Measurements from ENCODE around the gene THEM5.

- no peak for TF ChIP-seq POLR2A (IDR thresholded peaks at IDR 0.05; ENCODE audit: low read depth, low read length)
- TF ChIP-seq POLR2AphosphoS5 (IDR thresholded peaks at IDR 0.05; ENCODE audit: low read depth, low read length) = no peak
- no peak for TF ChIP-seq TAF1 (IDR thresholded peaks at IDR 0.05; ENCODE audit: borderline replicate concordance, low read depth, low read length)
Observed at GRCh38 chr1:151817353-151817730, 36.2 kb downstream of the THEM5 start.

All from GM12892 (cell line).